Measurements from ENCODE around the gene SLC27A2. TPM values are rescaled to one million over a fixed set of nuclear protein-coding genes. Genes with fewer than 3 reads are reported as not detected.
"Not testable (repeated sequence)": the region's sequence is repeated elsewhere in the genome, so short reads cannot be mapped to it uniquely, and the experiment has no call there.

Gene SLC27A2
- total RNA-seq, 4 donors from 2014 or later, result 1.1 to 10.3 (median 6.6) TPM

GRCh38 chr15:50184863-50185504, 3.0 kb downstream of the SLC27A2 start:
- Histone ChIP-seq H3K27ac (no peak overlapping the region), H3K27me3 (no peaks in the 10 kb centered on the region), H3K4me3 (replicated peaks in 1 of 3) (no peak overlapping the region), H3K36me3 (no peaks in the 10 kb centered on the region), H3K9me3 (no peaks in the 10 kb centered on the region), H3K4me1 (peaks cover 3 to 12% of the 10 kb centered on the region in 2 donors)
- 57% methylated on average over 3 of the region's 3 CpGs for WGBS, 2 donors
- DNase-seq, result no peak
- intact Hi-C loops (cut with DNase I), result no loop called here
- no peak for TF ChIP-seq CTCF (IDR thresholded peaks at IDR 0.05)
- TF ChIP-seq POLR2A (IDR thresholded peaks at IDR 0.05), result no peak

- Histone ChIP-seq H3K27me3 (no peaks in the 10 kb centered on the region), H3K4me1 (peaks cover 3 to 12% of the 10 kb centered on the region in 2 donors), H3K36me3 (no peaks in the 10 kb centered on the region), H3K27ac (no peak overlapping the region), H3K9me3 (no peaks in the 10 kb centered on the region), H3K4me3 (replicated peaks in 1 of 3) (no peak overlapping the region)
- TF ChIP-seq CTCF (IDR thresholded peaks at IDR 0.05), result no peak
- TF ChIP-seq POLR2A (IDR thresholded peaks at IDR 0.05), result no peak
- WGBS, 2 donors, result 97 to 100% methylated on average over 4 of the region's 4 CpGs
- intact Hi-C loops (cut with DNase I), result no loop called here
- DNase-seq, result no peak
These were observed 4.1 kb downstream of the SLC27A2 start for GRCh38 chr15:50186090-50186489.

GRCh38 chr15:50186752-50187151, 4.8 kb downstream of the SLC27A2 start:
- Histone ChIP-seq H3K36me3 (no peaks in the 10 kb centered on the region), H3K4me3 (replicated peaks in 1 of 3) (no peak overlapping the region), H3K9me3 (no peaks in the 10 kb centered on the region), H3K27ac (no peak overlapping the region), H3K4me1 (peaks cover 3 to 7% of the 10 kb centered on the region in 2 donors), H3K27me3 (no peaks in the 10 kb centered on the region)
- WGBS, 2 donors, result 96% methylated on average over 1 of the region's 1 CpG
- TF ChIP-seq POLR2A (IDR thresholded peaks at IDR 0.05), result no peak
- TF ChIP-seq CTCF (IDR thresholded peaks at IDR 0.05), result no peak
- no peak for DNase-seq
- intact Hi-C loops (cut with DNase I), result no loop called here

GRCh38 chr15:50187525-50187924, 5.5 kb downstream of the SLC27A2 start:
- TF ChIP-seq POLR2A (IDR thresholded peaks at IDR 0.05) (no peak), CTCF (IDR thresholded peaks at IDR 0.05) (no peak)
- intact Hi-C loops (cut with DNase I), result no loop called here
- WGBS, 2 donors, result 88 to 91% methylated on average over 2 of the region's 2 CpGs
- Histone ChIP-seq H3K4me1 (peaks cover 3% of the 10 kb centered on the region in 2 donors), H3K9me3 (no peaks in the 10 kb centered on the region), H3K36me3 (no peaks in the 10 kb centered on the region), H3K27ac (no peak overlapping the region), H3K4me3 (replicated peaks in 1 of 3) (no peak overlapping the region), H3K27me3 (no peaks in the 10 kb centered on the region)
- DNase-seq, result no peak

GRCh38 chr15:50187997-50188396, 6.0 kb downstream of the SLC27A2 start:
- intact Hi-C loops (cut with DNase I), result no loop called here
- H3K4me3 ChIP-seq (replicated peaks in 1 of 3), result no peak overlapping the region
- no peaks in the 10 kb centered on the region for H3K27me3 ChIP-seq
- no peaks in the 10 kb centered on the region for H3K9me3 ChIP-seq
- DNase-seq, result no peak
- TF ChIP-seq POLR2A (IDR thresholded peaks at IDR 0.05), result no peak
- TF ChIP-seq CTCF (IDR thresholded peaks at IDR 0.05), result no peak
- no peaks in the 10 kb centered on the region for H3K36me3 ChIP-seq
- H3K4me1 ChIP-seq, result no peaks in the 10 kb centered on the region
- no peak overlapping the region for H3K27ac ChIP-seq
- WGBS, 2 donors, result 81 to 87% methylated on average over 2 of the region's 2 CpGs

- H3K4me3 ChIP-seq (replicated peaks in 1 of 3); DNase-seq; intact Hi-C loops (cut with DNase I); H3K27me3 ChIP-seq; H3K9me3 ChIP-seq; H3K36me3 ChIP-seq; H3K27ac ChIP-seq; H3K4me1 ChIP-seq: not testable (repeated sequence)
- 95% methylated on average over 5 of the region's 5 CpGs for WGBS, 2 donors
These were observed 6.8 kb downstream of the SLC27A2 start for GRCh38 chr15:50188793-50189192.
